GM12878 (cell line): ENCODE data around the gene CDK17. TPM values are rescaled to one million over a fixed set of nuclear protein-coding genes. Genes with fewer than 3 reads are reported as not detected.

Experiments used
- ATAC-seq: fragments of 200-7000 bp; cut with Tn5 transposase; 3 replicates; pipeline ENCODE4 v1.9.1; 2020; ENCODE audit warnings: mild to moderate bottlenecking, moderate library complexity
- BruUV-seq: library from RNA; stranded (reverse); fragments of 400-500 nt; replicated peaks from 2 replicates; lab custom pipeline; 2021; lab: Mats Ljungman, UMichigan
- CTCF ChIA-PET: fragments of 300-600 bp; sonication (Branson Sonifier 250); formaldehyde crosslinking; extraction: SDS; loops from one replicate; lab custom pipeline; 2021; ENCODE audit warnings: inconsistent platforms; lab: Yijun Ruan, JAX
- POLR2A ChIA-PET: fragments of 350-600 bp; formaldehyde crosslinking; extraction: SDS; loops from one replicate; lab custom pipeline; 2021; ENCODE audit warnings: inconsistent platforms; lab: Charles Lee
- RAD21 ChIA-PET: fragments of 300-600 bp; sonication (Branson Sonifier 250); formaldehyde crosslinking; loops from one replicate; lab custom pipeline; 2023; ENCODE audit warnings: antibody characterized with exemption; ENCODE audit not compliant: unreplicated experiment; lab: Charles Lee
- SMC1A ChIA-PET: fragments of 300-600 bp; sonication (Branson Sonifier 250); formaldehyde crosslinking; loops from one replicate; lab custom pipeline; 2023; ENCODE audit not compliant: unreplicated experiment, uncharacterized antibody; lab: Charles Lee
- DNase-seq: peaks from one replicate; pipeline ENCODE4 v3.0.0-alpha.2; 2011; ENCODE audit warnings: low read depth, low spot score
- FAIRE-seq: peaks from 3 replicates; lab custom pipeline; 2011; peaks lifted over from hg19 to GRCh38; lab: Jason Lieb, UNC
- H2AFZ ChIP-seq: 2 replicates; pipeline ENCODE4 v1.6.0; 2011; ENCODE audit warnings: low read depth, low read length, control low read depth; ENCODE audit not compliant: control insufficient read depth
- H3K27ac ChIP-seq: 2 replicates; pipeline ENCODE4 v1.5.1; 2011; ENCODE audit warnings: control low read depth; ENCODE audit not compliant: control insufficient read depth, insufficient read depth
- H3K27me3 ChIP-seq, 2 experiments: replicated peaks in 1 of 2; 2 replicates each; pipeline versions ENCODE4 v1.6.0 to v1.6.1; 2011; ENCODE audit warnings: low read length in 1 of 2; ENCODE audit not compliant: control insufficient read depth in 2 of 2, insufficient read depth in 2 of 2
- H3K36me3 ChIP-seq, 2 experiments: 2 replicates each; pipeline ENCODE4 v1.5.1; 2011; ENCODE audit warnings: low read length in 1 of 2; ENCODE audit not compliant: control insufficient read depth in 2 of 2, insufficient read depth in 2 of 2
- H3K4me1 ChIP-seq: 2 replicates; pipeline ENCODE4 v1.6.1; 2011; ENCODE audit warnings: mild to moderate bottlenecking, low read length, moderate library complexity, mixed read lengths; ENCODE audit not compliant: control insufficient read depth, insufficient read depth
- H3K4me2 ChIP-seq: 2 replicates; pipeline ENCODE4 v1.6.0; 2011; ENCODE audit warnings: control low read depth; ENCODE audit not compliant: control insufficient read depth, insufficient read depth
- H3K4me3 ChIP-seq: fragments of 200-600 bp; sonication (generic); 2 replicates; pipeline ENCODE4 v1.5.1; 2016
- H3K79me2 ChIP-seq: 2 replicates; pipeline ENCODE4 v1.6.0; 2011; ENCODE audit warnings: low read length; ENCODE audit not compliant: control insufficient read depth, insufficient read depth
- H3K9ac ChIP-seq: 2 replicates; pipeline ENCODE4 v1.8.0; 2011; ENCODE audit warnings: low read length, control low read depth, mixed read lengths; ENCODE audit not compliant: control insufficient read depth, insufficient read depth
- H3K9me3 ChIP-seq: replicated peaks from 3 replicates; pipeline ENCODE4 v1.5.1; 2011; ENCODE audit warnings: mild to moderate bottlenecking, low read length; ENCODE audit not compliant: control insufficient read depth, insufficient read depth
- H4K20me1 ChIP-seq: 2 replicates; pipeline ENCODE4 v1.6.0; 2011; ENCODE audit not compliant: control insufficient read depth, insufficient read depth
- HDAC2 ChIP-seq: fragments of 200-600 bp; sonication (generic); IDR thresholded peaks from 2 replicates; pipeline ENCODE4 v1.6.1; 2017
- MYC ChIP-seq: IDR thresholded peaks from 2 replicates; pipeline ENCODE4 v1.6.1; 2011; ENCODE audit warnings: mild to moderate bottlenecking, low read length, moderate library complexity, inconsistent platforms; ENCODE audit not compliant: insufficient read depth, insufficient replicate concordance, insufficient read length, severe bottlenecking
- WGBS: methylation state at CpG from one replicate; pipeline ENCODE4 v1.1.6; 2016; ENCODE audit warnings: low lambda C conversion rate; ENCODE audit not compliant: insufficient replicate concordance, insufficient coverage; ENCODE audit errors: missing lambda C conversion rate; 5-methylcytosine and 5-hydroxymethylcytosine counted together
- in situ Hi-C: fragments of 300-500 bp; cut with MboI; formaldehyde crosslinking; loops from 9 replicates; pipeline ENCODE4 v1.14.3; 2018; ENCODE audit warnings: mixed read lengths
- intact Hi-C: fragments of 100-400 bp; cut with micrococcal nuclease; formaldehyde crosslinking; loops from one replicate; pipeline ENCODE4 v1.14.2; 2022; ENCODE audit not compliant: unreplicated experiment
- polyA plus RNA-seq, 11 experiments: library from polyadenylated mRNA; depleted of rRNA in 4 of 11; unstranded in 6 of 11; stranded (reverse) in 5 of 11; fragments of >200 nt; fragmentation: Nextera tagmentation in 4 of 11; fragmentation: Illumina TruSeq in 1 of 11; extraction: Ambion mirVana in 4 of 11; extraction: Trizol in 1 of 11; gene quantifications; 1 replicate in 1 of 11; 2 replicates in 10 of 11; pipeline versions ENCODE4 v1.2.1 to v1.2.3, GENCODE V29; 2011 to 2016; ENCODE audit warnings: inconsistent platforms in 2 of 11, missing spikeins in 2 of 11, low read depth in 1 of 11
- total RNA-seq, 4 experiments: library from RNA; depleted of rRNA in 3 of 4; stranded (reverse); fragments of >200 nt in 3 of 4; fragmentation: Illumina TruSeq in 1 of 4; extraction: Trizol in 1 of 4; gene quantifications; 2 replicates each; pipeline versions ENCODE4 v1.2.1 to v1.2.3, GENCODE V29; 2013 to 2021
- TF ChIP-seq, protein P1 (sequence below): fragments of 450-650 bp; IDR thresholded peaks from 2 replicates; pipeline ENCODE4 v1.6.1; 2017; ENCODE audit warnings: low read depth, mild to moderate bottlenecking, moderate library complexity

Gene CDK17
- total and polyA plus RNA-seq, 10 of the 15 experiments (the other 5 are each of a cell fraction or from before 2014, with no cell fraction given) = 5.6 to 45.6 (median 18.3) TPM

DNA sequence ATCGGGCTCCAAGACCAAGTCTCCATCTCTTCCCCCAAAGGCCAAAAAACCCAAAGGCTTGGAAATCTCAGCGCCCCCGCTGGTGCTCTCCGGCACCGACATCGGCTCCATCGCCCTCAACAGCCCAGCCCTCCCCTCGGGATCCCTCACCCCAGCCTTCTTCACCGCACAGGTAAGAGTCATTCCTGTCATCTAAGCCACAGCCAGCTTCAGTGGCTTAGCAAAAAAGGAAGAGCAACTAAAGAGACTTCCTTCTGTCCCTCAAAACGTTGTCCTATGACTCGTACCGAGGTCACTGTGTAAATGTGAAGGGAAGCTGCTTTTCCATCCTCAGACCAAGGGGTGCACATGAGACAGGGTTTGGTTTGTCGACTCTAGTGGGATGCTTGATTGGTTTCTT, 152.7 kb downstream of the CDK17 start (continued):
- TF ChIP-seq, protein P1, sequence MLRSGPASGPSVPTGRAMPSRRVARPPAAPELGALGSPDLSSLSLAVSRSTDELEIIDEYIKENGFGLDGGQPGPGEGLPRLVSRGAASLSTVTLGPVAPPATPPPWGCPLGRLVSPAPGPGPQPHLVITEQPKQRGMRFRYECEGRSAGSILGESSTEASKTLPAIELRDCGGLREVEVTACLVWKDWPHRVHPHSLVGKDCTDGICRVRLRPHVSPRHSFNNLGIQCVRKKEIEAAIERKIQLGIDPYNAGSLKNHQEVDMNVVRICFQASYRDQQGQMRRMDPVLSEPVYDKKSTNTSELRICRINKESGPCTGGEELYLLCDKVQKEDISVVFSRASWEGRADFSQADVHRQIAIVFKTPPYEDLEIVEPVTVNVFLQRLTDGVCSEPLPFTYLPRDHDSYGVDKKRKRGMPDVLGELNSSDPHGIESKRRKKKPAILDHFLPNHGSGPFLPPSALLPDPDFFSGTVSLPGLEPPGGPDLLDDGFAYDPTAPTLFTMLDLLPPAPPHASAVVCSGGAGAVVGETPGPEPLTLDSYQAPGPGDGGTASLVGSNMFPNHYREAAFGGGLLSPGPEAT = no peak
- TF ChIP-seq, all 136 proteins: peak for 1

DNA sequence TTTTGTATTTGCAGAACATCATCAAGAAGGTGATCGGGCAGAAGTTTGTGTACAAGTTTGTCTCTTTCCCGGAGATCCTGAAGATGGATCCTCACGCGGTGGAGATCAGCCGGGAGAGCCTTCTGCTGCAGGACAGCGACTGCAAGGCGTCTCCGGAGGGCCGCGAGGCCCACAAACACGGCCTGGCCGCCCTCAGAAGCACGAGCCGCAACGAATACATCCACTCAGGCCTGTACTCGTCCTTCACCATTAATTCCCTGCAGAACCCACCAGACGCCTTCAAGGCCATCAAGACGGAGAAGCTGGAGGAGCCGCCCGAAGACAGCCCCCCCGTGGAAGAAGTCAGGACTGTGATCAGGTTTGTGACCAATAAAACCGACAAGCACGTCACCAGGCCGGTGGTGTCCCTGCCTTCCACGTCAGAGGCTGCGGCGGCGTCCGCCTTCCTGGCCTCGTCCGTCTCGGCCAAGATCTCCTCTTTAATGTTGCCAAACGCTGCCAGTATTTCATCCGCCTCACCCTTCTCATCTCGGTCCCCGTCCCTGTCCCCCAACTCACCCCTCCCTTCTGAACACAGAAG, 153.2 kb downstream of the CDK17 start:
- in situ Hi-C loops (no loop called here), intact Hi-C loops (no loop called here)
- ChIA-PET SMC1A (interaction anchor here (0.7 kb wide), 1 partner anchor 129 kb away, joined by 3 read pairs; no protein-coding TSS in a partner anchor), CTCF (no interaction called here), RAD21 (no interaction called here), POLR2A (no interaction called here)
- Histone ChIP-seq H4K20me1 (no peaks in the 10 kb centered on the region), H3K4me3 (no peak overlapping the region), H3K4me2 (no peak overlapping the region), H3K4me1 (no peaks in the 10 kb centered on the region), H2AFZ (no peak overlapping the region), H3K27ac (no peak overlapping the region), H3K79me2 (no peaks in the 10 kb centered on the region), H3K9ac (no peak overlapping the region), H3K27me3 (no peaks in the 10 kb centered on the region), H3K36me3 (peaks cover 0 to 13% of the 10 kb centered on the region in 2 experiments; a peak in 3 of 4 replicates), H3K9me3 (no peaks in the 10 kb centered on the region)
- no peak for DNase-seq
- ATAC-seq = no peak
- no peak for TF ChIP-seq MYC
- no peak for TF ChIP-seq HDAC2
- no peak for FAIRE-seq
- BruUV-seq = no TSS peak
- WGBS = 96% methylated on average over 36 of the region's 36 CpGs
